MM.1S (cell line): Measurements from ENCODE around the gene F2.

Experiments
- DNase-seq: peaks from one replicate; pipeline ENCODE4 v3.0.0-alpha.2; 2015
- H2AFZ ChIP-seq: fragments of 300-600 bp; sonication (generic); 2 replicates; pipeline ENCODE4 v1.6.0; 2016; ENCODE audit warnings: antibody characterized with exemption, low read length
- H3F3A ChIP-seq: fragments of 300-600 bp; sonication (generic); 2 replicates; pipeline ENCODE4 v1.6.1; 2016; ENCODE audit warnings: mild to moderate bottlenecking, antibody characterized with exemption, low read length, moderate library complexity, mixed read lengths; ENCODE audit not compliant: insufficient read depth
- H3K27ac ChIP-seq: fragments of 300-600 bp; sonication (generic); 2 replicates; pipeline ENCODE4 v1.5.1; 2016; ENCODE audit warnings: mild to moderate bottlenecking, low read length
- H3K27me3 ChIP-seq: fragments of 300-600 bp; sonication (generic); replicated peaks from 2 replicates; pipeline ENCODE4 v1.6.0; 2016; ENCODE audit warnings: low read length; ENCODE audit not compliant: insufficient read depth
- H3K36me3 ChIP-seq: fragments of 300-600 bp; sonication (generic); replicated peaks from 2 replicates; pipeline ENCODE4 v1.6.1; 2016; ENCODE audit warnings: mild to moderate bottlenecking, low read length, mixed read lengths; ENCODE audit not compliant: insufficient read depth
- H3K4me1 ChIP-seq: fragments of 300-600 bp; sonication (generic); 2 replicates; pipeline ENCODE4 v1.6.1; 2016; ENCODE audit warnings: low read length, mixed read lengths
- H3K4me2 ChIP-seq: fragments of 300-600 bp; sonication (generic); 2 replicates; pipeline ENCODE4 v1.6.0; 2016; ENCODE audit warnings: low read depth, low read length
- H3K4me3 ChIP-seq: fragments of 300-600 bp; sonication (generic); 2 replicates; pipeline ENCODE4 v1.5.1; 2016; ENCODE audit warnings: low read length, mixed read lengths
- H3K79me2 ChIP-seq: fragments of 300-600 bp; sonication (generic); 2 replicates; pipeline ENCODE4 v1.6.1; 2016; ENCODE audit warnings: mixed run types, low read length, mixed read lengths
- H3K9ac ChIP-seq: fragments of 300-600 bp; sonication (generic); 2 replicates; pipeline ENCODE4 v1.6.1; 2016; ENCODE audit warnings: low read length, mixed read lengths
- H3K9me2 ChIP-seq: fragments of 300-600 bp; sonication (generic); replicated peaks from 2 replicates; pipeline ENCODE4 v1.6.1; 2016; ENCODE audit warnings: mild to moderate bottlenecking, low read length, mixed read lengths; ENCODE audit not compliant: insufficient read depth
- H3K9me3 ChIP-seq: fragments of 300-600 bp; sonication (generic); replicated peaks from 2 replicates; pipeline ENCODE4 v1.6.1; 2016; ENCODE audit warnings: mild to moderate bottlenecking, low read length, mixed read lengths; ENCODE audit not compliant: insufficient read depth
- H4K20me1 ChIP-seq: fragments of 300-600 bp; sonication (generic); 2 replicates; pipeline ENCODE4 v1.6.1; 2016; ENCODE audit warnings: mild to moderate bottlenecking, low read length, moderate library complexity, mixed read lengths; ENCODE audit not compliant: insufficient read depth
- CTCF ChIP-seq: fragments of 300-600 bp; sonication (generic); IDR thresholded peaks from 2 replicates; pipeline ENCODE4 v1.5.1; 2016; ENCODE audit warnings: antibody characterized with exemption, low read length, mixed read lengths
- EZH2 ChIP-seq: fragments of 300-600 bp; sonication (generic); optimal IDR thresholded peaks from 2 replicates; pipeline ENCODE3; 2017; ENCODE audit warnings: low read depth, mild to moderate bottlenecking, antibody characterized with exemption, low read length, mixed read lengths
- EZH2phosphoT487 ChIP-seq: fragments of 300-600 bp; sonication (generic); IDR thresholded peaks from 2 replicates; pipeline ENCODE4 v1.6.1; 2018; ENCODE audit warnings: antibody characterized with exemption, low read length

The F2 gene

GRCh38 chr11:46761807-46762206 lies 42.8 kb downstream of the F2 start:
- H3K9me3 ChIP-seq: no peaks in the 10 kb centered on the region
- no peak overlapping the region for H2AFZ ChIP-seq
- H3K36me3 ChIP-seq: peaks cover 25% of the 10 kb centered on the region; the same call in 1 of the 2 replicates
- H3K9ac ChIP-seq: no peak overlapping the region
- no peak overlapping the region for H3K27ac ChIP-seq
- H3K4me2 ChIP-seq: no peak overlapping the region
- H4K20me1 ChIP-seq: no peaks in the 10 kb centered on the region
- no peak for TF ChIP-seq CTCF
- H3F3A ChIP-seq: no peaks in the 10 kb centered on the region; the same call in 1 of the 2 replicates
- no peaks in the 10 kb centered on the region for H3K4me1 ChIP-seq
- no peak overlapping the region for H3K4me3 ChIP-seq
- H3K27me3 ChIP-seq: no peaks in the 10 kb centered on the region
- no peaks in the 10 kb centered on the region for H3K79me2 ChIP-seq
- no peak for DNase-seq
- H3K9me2 ChIP-seq: no peaks in the 10 kb centered on the region

GRCh38 chr11:46762248-46762647 lies 43.2 kb downstream of the F2 start:
- no peak for TF ChIP-seq EZH2phosphoT487
- no peak for TF ChIP-seq CTCF
- TF ChIP-seq EZH2: no peak
- H3K27me3 ChIP-seq: no peaks in the 10 kb centered on the region
- H3F3A ChIP-seq: no peaks in the 10 kb centered on the region; the same call in 1 of the 2 replicates
- H3K4me1 ChIP-seq: no peaks in the 10 kb centered on the region
- H3K9ac ChIP-seq: no peak overlapping the region
- no peak overlapping the region for H3K27ac ChIP-seq
- H3K79me2 ChIP-seq: no peaks in the 10 kb centered on the region
- no peaks in the 10 kb centered on the region for H3K9me3 ChIP-seq
- H2AFZ ChIP-seq: no peak overlapping the region
- no peak for DNase-seq
- no peaks in the 10 kb centered on the region for H3K9me2 ChIP-seq
- H4K20me1 ChIP-seq: no peaks in the 10 kb centered on the region
- H3K36me3 ChIP-seq: peaks cover 25% of the 10 kb centered on the region; the same call in 1 of the 2 replicates
- no peak overlapping the region for H3K4me2 ChIP-seq
- H3K4me3 ChIP-seq: no peak overlapping the region

- no peaks in the 10 kb centered on the region for H3K79me2 ChIP-seq
- H3K36me3 ChIP-seq: peaks cover 24% of the 10 kb centered on the region
- H3K27ac ChIP-seq: no peak overlapping the region
- DNase-seq: no peak
- no peaks in the 10 kb centered on the region for H3K9me3 ChIP-seq
- no peaks in the 10 kb centered on the region for H4K20me1 ChIP-seq
- H3K4me2 ChIP-seq: no peak overlapping the region
- H3F3A ChIP-seq: no peaks in the 10 kb centered on the region; the same call in 1 of the 2 replicates
- TF ChIP-seq EZH2phosphoT487: no peak
- no peak for TF ChIP-seq EZH2
- TF ChIP-seq CTCF: no peak
- H3K4me3 ChIP-seq: no peak overlapping the region
- no peaks in the 10 kb centered on the region for H3K9me2 ChIP-seq
- H2AFZ ChIP-seq: no peak overlapping the region
- H3K4me1 ChIP-seq: no peaks in the 10 kb centered on the region
- H3K27me3 ChIP-seq: no peaks in the 10 kb centered on the region
- no peak overlapping the region for H3K9ac ChIP-seq
Measured at GRCh38 chr11:46766656-46767055, 47.6 kb downstream of the F2 start.
